DMS153 treated with DMSO at 0.1 percent for 48 hours (cell line): ENCODE results near the gene RUSC1.

Source experiments
- DNase-seq: peaks from one replicate; lab custom pipeline; 2025; ENCODE audit not compliant: unreplicated experiment; lab: John Stamatoyannopoulos, UW

The RUSC1 gene

DNA sequence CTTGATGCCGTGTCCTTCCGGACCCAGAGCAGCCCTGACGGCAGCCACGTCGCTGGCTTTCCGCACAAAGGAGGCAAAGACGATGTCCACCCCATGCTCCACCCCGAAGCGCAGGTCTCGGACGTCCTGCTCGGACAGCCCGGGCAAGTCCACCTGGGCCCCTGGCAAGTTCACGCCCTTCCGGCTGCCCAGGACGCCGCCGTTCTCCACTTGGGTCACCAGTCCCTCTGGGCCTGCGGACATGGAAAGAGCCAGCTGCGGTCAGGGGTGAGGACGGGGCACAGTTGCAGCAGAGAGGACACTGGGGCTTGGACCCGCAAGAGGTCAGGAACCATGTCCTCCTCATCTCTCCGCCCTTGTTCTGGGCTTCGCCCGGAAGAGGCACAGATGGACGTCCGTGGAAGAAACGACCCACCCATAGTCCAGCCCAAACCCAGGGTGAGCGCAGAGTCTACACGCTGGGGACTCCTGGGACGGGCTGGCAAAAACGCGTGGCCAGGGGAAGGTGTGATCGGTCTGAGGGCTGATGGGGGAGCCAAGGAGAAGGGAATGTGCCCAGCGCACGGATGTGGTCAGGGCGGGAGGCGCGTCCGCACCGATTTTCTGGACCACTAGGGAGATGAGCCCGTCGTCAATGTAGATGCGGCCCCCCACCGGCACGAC, 26.0 kb upstream of the RUSC1 start:
- no peak for DNase-seq

DNA sequence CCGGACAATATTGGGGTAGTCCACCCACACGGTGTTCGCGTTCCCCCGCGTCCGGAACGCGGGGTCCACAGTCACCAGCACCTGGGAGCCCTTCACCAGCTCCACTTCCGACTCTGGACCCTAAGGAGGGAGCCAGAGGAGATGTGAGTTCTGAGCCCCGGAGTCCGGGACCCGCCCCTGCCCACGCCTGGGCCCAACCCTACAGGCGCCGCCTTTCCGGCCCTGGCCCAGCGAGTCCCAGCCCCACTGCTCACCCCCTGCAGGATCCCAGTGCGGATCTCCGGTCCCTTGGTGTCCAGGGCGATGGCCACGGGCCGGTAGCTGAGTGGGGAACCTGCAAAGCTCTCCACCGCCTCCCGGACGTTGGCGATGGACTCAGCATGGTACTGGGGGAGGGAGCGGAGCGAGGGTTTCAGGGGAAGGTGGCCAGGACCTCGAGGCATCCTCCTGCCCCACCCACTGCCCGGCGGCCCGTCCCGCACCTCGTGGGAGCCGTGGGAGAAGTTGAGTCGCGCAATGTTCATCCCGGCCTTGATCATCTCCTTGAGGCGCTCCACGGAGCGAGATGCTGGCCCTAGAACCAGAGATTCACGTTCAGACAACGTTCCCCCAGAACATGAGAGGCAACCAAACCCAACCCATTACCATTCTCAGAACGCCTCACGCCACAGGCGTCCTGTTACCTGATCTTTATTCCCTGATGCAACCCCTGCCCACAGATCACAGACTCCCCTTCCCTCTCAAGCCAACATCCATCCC, 25.3 kb upstream of the RUSC1 start:
- DNase-seq: no peak

DNA sequence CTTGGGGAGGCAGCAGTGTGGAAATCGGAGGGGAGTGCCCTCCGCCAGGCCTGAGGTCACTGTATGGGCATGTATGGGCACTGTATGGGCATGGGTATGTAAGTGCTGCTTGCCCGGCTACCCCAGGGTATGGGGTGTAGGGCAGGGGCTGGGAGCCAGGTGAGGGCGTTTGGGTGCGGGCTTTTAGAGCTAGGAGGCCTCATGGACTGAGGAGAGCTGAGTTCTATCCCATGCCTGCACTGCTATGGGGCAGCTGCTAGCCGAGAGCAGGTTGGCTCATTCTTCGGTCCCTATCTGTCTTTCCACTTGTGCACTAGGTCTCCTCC, 24.8 kb upstream of the RUSC1 start:
- no peak for DNase-seq

DNA sequence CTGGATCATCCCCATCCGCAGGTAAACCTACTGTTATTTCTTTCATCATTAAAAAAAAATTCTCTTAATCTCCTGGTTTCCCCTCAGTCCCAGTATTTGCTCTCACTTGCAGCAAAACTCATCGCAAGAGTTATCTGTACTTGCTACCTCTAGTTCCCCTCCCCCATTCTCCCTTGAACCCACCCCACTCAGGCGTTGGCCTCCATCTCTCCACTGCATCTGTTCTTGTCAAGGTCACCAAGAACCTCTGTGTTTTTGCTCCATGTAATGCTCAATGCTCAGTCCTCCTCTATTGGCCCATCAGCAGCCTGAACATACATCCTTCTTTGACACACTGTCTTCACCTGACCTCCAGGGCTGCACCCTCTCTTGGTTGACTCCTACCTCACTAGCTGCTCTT, 24.0 kb upstream of the RUSC1 start:
- no peak for DNase-seq

DNA sequence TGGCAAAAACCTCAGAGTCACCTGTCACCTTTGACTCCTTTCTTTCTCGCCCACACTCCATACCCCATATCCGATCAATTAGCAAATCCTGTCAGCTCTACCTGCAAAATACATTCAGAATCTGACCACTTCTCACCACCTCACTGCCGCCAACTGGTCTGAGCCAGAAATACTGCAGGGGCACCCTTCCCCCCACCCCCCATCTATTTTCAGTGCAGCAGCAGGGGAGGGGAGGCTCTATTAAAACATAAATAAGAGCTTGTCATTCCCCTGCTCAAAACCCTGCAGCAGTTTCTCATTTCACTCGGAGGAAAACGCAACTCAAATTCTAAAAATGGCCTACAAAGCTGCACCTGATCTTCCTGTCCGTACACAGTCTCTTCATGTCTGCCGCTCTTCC, 23.3 kb upstream of the RUSC1 start:
- DNase-seq: no peak

DNA sequence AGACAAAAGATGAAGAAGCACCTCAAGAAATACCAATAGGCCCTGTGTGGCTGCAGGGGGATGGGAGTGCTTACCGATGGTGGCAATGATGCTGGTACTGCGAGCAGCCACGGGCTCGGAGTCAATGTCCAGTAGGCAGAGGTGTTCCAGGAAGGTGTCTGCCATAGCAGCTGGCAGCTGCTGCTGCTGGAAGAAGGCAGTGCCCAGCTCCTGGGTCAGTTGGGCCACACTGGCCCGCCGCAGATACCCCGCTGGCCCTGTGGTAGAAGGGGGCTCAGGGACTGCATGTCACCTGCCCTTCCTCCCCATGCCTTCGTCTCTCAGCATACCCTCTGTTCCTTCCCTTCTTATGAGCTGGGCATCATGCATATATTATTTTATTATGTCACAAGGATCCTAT, 20.7 kb upstream of the RUSC1 start:
- DNase-seq: no peak

DNA sequence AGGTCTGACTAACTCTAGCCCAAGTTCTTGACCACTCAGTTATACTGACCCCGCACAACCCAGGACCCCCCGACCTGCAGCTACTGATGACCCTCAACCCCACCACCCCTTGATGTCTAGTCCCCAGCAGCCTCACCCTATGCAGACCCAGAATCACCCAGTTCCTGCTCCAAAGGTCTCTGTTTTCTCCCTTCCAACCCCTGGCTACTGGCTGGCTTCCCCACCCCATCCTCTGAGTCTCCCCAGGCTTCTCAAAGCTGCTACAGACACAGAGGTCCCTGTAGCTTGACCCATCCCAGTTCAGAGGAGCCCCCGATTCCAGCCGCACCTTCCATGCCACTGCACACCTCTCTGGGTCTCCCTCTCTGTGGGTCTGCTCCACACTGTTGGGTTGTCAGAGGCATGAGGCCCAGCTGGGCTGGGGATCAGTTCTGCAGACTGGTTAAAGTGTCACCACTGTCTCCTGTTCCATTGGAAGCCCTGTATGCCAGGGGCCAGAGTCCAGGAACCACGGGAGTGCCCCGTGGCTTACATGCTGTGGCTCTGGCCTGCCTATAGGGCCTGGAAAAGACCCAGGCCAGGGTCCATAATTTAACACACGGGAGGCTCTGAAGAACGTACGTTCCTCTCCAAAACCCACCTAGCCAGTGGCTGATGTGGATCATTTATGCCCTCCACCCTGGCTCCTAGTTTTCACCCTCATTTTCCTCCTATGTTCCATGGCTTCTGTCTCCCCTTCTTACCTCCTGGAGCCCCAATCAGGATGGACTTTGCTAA, 20.0 kb upstream of the RUSC1 start:
- no peak for DNase-seq

DNA sequence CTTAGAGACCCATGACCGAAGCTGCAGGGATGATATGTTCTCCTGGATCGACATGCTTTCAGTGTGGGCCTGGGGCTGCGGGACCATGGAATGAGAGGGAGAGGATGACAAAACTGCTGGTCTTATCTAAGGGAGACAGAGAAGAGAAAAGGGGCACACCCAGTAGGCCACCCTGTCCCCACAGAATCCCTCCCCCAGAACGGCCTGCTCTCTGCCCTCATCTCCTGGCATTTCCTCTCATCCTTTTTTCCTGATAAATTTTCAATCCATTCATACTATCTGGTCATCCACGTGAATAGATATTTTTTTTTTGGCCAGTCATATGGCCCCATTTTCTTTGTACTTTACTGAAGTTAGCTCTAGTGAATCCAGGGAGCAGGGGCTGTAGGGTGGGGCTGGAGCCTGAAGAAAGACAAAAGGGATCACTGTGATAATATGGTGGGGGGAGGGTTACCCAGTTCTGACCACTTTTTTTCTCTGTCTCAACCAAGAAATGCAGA, 19.3 kb upstream of the RUSC1 start, which contains the start of gene PKLR:
Gene PKLR, minus strand, starts transcription at position 97 of the 500 bp plus-strand sequence. Its CDS starts 43 bp downstream, at position 54.
- no peak for DNase-seq

DNA sequence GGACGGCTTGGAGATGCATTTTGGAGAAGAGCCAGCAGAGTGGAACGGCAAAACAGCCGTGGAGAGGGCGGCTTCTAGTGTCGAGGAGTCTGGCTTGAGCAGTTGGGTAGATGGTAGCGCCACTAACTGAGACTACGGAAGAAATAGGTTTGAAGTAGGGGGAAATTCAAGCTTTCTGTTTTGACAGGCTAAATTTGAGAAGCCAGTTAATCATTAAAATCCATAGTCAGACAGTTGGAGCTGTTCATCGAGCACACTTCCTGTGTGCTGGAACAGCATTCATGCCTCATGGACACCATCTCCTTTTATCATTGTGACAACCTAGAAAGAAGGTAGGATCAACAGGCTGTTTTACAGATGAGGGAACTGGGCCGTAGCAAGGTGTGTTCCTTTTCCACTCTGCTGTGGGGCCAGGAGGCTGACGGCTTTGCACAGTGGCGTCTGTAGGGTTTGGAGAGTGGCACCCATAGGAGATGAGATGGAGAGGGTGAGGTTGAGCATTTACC, 16.1 kb upstream of the RUSC1 start:
- no peak for DNase-seq

DNA sequence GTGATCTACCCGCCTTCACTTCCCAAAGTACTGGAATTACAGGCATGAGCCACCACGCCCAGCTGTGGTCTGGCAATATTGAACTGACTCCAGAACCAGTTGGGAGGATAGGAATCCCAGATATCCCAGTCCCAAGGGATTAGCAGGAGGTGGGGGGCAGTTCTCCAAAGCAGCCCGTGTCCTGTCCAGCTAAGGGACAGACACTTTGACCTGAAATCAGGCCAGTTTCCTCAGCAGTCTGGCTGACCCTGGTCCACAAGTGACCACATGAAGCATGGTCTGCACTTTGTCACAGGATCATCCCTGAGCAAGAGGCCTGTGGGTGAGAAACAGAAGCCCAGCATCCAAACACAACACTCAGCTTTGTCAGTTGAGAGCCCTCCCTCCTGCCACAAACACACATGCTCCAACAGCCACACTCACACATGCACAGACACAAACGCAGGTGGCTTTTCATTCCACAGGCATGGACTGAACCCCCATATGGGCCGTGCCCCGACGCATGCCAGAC, 14.8 kb upstream of the RUSC1 start:
- DNase-seq: no peak

DNA sequence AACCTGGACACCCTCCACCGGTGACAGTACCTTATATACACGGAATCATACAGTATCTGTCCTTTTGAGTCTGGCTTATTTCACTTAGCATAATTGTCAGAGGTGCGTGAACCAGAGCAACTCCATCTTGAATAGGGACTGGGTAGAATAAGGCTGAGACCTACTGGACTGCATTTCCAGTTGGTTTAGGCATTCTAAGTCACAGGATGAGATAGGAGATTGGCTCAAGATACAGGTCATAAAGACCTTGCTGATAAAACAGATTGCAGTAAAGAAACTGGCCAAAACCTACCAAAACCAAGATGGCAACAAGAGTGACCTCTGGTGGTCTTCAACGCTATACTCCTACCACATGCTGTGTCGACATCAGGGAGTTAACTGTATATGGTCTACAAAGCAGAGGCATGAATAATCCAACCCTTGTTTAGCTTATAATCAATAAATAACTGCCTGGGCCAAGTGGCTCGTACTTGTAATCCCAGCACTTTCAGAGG, 13.4 kb upstream of the RUSC1 start:
- no peak for DNase-seq

DNA sequence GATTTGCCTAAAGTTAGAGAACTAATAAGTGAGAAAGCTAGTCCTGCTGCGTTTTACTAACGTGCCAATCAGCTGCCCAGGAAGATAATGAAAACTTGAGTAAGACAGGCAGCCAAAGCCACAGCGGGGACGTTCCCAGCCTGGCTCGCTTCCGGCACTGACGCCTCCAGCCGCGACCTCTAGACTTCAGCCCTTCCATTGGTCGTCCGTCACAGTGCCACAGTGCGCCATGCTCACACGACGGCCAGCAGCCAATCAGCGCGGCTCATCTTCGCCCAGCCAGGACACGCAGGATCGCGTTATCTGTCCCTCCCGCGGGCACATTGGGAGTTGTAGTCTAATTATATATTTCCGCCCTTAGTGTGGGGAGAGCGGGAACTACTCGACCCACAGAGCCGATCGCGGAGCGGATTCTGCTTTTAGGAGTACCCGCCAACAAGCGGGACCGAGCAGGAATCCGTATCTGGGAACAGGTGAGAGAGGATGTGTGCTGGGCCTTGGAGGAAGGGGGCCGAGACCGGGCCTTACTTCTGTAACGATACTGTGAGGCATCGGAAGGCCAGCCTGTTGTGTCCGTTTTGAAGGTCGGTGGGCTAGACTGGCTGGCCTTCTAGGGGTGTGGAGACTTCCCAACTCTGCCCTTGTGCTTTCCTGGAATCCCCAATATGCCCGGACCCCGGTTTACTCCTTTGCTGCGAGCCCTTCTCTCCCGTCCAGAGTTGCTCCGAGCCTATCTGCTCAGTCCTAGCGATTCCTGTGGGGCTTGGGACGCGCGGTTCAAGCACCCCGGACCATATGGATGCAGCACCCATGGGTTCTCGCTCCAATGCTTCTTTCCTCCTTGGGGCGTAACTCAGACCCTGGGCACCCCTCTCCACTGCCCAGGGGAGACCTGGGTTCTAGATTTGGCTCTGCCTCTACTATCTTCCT, 11.9 kb upstream of the RUSC1 start, which contains the start of gene FDPS:
Gene FDPS, plus strand, starts transcription at position 374 of the 930 bp plus-strand sequence. CDS start 924 bp downstream, outside the sequence.
- peak; percentile 100 for DNase-seq

DNA sequence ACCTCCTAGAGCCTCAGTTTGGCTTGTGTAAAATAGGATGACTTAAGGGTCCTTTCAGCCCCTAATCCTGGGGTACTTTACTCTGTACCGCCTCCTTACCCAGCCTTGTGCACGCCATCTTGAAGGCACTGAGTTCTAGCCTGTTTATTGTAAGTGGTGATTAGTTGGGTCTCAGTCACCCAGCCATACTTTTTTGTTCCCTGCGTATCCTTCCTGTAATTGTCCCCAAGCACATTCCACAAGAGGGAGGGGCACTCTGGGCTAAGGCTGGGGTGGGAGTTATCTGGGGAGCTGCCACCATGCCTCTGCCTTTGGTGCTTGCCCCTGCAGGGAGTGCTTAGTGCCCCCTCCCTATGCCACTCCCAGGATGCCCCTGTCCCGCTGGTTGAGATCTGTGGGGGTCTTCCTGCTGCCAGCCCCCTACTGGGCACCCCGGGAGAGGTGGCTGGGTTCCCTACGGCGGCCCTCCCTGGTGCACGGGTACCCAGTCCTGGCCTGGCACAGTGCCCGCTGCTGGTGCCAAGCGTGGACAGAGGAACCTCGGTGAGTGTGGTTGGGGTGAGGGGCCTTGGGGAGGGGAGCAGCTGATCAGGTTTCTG, 11.2 kb upstream of the RUSC1 start:
- no peak for DNase-seq

DNA sequence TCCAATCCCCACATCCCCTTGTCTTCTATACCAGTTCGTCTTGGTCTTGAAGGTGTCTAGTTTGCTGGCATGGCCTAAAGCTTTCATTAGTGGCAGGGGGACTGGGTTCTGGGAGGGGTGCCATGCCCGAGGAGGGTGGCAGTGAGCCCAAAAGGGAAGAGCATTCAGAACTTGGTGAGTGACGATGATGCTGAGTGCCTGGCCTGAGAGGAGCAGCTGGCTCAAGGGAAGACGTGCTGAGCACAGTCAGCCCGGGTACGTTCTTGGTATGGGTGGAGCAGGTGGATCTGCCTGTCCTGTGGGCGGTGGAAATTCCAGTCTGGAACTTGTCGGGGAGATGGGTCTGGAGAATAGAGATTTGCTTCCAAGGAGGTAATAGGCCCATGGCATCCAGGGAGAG, 7.4 kb upstream of the RUSC1 start:
- no peak for DNase-seq

DNA sequence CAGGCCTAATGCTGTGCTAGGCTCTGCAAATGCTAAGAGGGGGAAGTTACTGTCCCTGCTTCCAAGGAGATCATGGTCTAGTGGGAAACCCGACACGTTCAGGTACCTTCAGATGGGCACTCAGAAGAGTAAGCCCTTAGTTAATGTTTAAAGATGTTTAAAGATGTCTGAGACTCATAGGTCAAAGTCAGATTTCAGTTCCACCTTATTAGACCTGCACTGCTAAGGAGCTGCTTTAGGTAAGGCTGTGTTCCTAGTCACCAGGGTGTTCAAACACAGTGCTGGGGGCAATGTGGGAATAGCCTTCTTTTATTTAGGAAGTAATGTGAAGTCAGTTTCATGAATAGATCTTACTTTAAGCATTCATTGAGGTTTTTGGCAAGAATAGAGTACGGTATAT, 3.8 kb upstream of the RUSC1 start:
- DNase-seq: no peak

DNA sequence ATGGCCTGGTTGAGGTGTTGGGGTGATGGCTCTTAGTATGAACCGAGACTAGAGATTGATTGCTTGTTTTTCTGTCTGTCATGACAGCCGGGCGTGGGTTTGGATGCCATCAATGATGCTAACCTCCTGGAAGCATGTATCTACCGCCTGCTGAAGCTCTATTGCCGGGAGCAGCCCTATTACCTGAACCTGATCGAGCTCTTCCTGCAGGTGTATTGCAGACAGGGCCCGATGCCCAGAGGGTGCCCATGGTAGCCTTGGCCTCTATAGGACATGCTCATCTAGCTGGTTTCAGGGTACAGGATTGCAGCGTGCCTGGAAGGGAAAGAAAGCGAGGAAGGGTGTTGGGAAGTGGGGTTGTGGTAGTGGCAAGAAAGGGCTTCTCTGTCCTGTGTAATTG, 2.6 kb upstream of the RUSC1 start:
- DNase-seq: no peak

DNA sequence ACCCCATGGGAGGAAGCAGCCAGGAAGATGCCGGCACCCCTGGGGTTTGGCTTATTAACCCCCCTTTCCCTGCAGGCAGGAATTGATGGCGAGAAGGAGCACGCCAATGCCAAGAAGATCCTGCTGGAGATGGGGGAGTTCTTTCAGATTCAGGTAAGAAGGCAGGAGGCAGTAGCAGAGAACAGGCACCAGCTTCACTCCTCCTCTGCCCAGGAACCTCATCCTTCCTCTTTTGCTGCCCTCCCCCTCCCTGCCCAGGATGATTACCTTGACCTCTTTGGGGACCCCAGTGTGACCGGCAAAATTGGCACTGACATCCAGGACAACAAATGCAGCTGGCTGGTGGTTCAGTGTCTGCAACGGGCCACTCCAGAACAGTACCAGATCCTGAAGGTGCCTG, 1.2 kb upstream of the RUSC1 start:
- no peak for DNase-seq

DNA sequence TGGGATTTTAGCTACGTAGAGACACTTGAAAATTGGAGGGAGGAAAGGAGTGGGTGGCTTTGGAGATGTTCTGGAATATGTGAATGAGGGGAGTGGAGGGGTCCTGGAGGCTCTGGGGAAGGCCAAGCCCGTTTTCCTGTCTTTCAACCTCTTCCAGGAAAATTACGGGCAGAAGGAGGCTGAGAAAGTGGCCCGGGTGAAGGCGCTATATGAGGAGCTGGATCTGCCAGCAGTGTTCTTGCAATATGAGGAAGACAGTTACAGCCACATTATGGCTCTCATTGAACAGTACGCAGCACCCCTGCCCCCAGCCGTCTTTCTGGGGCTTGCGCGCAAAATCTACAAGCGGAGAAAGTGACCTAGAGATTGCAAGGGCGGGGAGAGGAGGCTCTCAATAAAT, 442 bp upstream of the RUSC1 start:
- DNase-seq: no peak

DNA sequence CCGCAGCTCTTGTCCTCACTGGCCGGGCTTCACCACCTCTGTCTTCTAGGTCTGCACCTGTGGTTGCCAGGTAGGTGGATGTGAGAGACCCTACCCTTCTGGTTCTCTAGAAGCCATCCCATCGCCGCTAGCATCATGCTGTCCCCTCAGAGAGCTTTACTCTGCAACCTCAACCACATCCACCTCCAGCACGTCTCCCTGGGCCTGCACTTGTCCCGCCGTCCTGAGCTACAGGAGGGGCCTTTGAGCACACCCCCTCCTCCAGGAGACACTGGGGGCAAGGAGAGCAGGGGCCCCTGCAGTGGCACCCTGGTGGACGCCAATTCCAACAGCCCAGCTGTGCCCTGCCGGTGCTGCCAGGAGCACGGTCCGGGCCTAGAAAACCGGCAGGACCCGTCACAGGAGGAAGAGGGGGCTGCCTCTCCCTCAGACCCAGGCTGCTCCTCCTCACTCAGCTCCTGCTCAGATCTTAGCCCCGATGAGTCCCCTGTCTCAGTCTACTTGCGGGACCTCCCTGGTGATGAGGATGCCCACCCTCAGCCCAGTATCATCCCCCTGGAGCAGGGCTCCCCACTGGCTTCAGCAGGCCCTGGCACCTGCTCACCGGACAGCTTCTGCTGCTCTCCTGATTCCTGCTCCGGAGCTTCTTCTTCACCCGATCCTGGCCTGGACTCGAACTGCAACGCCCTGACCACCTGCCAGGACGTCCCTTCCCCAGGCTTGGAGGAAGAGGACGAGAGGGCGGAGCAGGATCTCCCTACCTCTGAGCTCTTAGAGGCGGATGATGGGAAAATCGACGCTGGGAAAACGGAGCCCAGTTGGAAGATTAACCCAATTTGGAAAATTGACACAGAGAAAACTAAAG, 1.2 kb downstream of the RUSC1 start:
- DNase-seq: no peak
